Neural progenitor cell (in vitro differentiated cells): ENCODE measurements around the gene CLRN3. TPM values are rescaled to one million over a fixed set of nuclear protein-coding genes. Genes with fewer than 3 reads are reported as not detected.

Experiments used
- DNase-seq: peaks from one replicate; pipeline ENCODE4 v3.0.0-alpha.2; 2016; ENCODE audit warnings: low spot score
- H2AFZ ChIP-seq: fragments of 200-600 bp; sonication (generic); replicated peaks from 2 replicates; pipeline ENCODE4 v1.6.1; 2016; ENCODE audit warnings: antibody characterized with exemption
- H3F3A ChIP-seq: fragments of 200-600 bp; sonication (generic); 2 replicates; pipeline ENCODE4 v1.6.1; 2016; ENCODE audit warnings: antibody characterized with exemption, low read depth
- H3K27ac ChIP-seq: fragments of 200-600 bp; sonication (generic); 2 replicates; pipeline ENCODE4 v1.5.1; 2016; ENCODE audit warnings: mild to moderate bottlenecking
- H3K27me3 ChIP-seq: fragments of 200-600 bp; sonication (generic); 2 replicates; pipeline ENCODE4 v1.6.1; 2016; ENCODE audit warnings: mild to moderate bottlenecking, moderate library complexity
- H3K36me3 ChIP-seq: fragments of 200-600 bp; sonication (generic); 2 replicates; pipeline ENCODE4 v1.5.1; 2016
- H3K4me1 ChIP-seq: fragments of 200-600 bp; sonication (generic); 2 replicates; pipeline ENCODE4 v1.6.1; 2016; ENCODE audit warnings: mixed run types
- H3K4me2 ChIP-seq: fragments of 200-600 bp; sonication (generic); 2 replicates; pipeline ENCODE4 v1.6.1; 2016
- H3K4me3 ChIP-seq: fragments of 200-600 bp; sonication (generic); 2 replicates; pipeline ENCODE4 v1.5.1; 2016
- H3K79me2 ChIP-seq: fragments of 200-600 bp; sonication (generic); 2 replicates; pipeline ENCODE4 v1.6.1; 2016; ENCODE audit warnings: low read depth
- H3K9ac ChIP-seq: fragments of 200-600 bp; sonication (generic); 2 replicates; pipeline ENCODE4 v1.6.1; 2016
- H3K9me3 ChIP-seq: fragments of 200-600 bp; sonication (generic); 2 replicates; pipeline ENCODE4 v1.5.1; 2016; ENCODE audit warnings: low read depth
- H4K20me1 ChIP-seq: fragments of 200-600 bp; sonication (generic); 2 replicates; pipeline ENCODE4 v1.6.1; 2016; ENCODE audit warnings: low read depth
- H3K27ac Mint-ChIP-seq: 3 replicates; pipeline ENCODE4 v1.8.0; 2021; ENCODE audit warnings: mixed read lengths
- H3K27me3 Mint-ChIP-seq: 2 replicates; pipeline ENCODE4 v1.8.0; 2022; ENCODE audit warnings: low read depth, mild to moderate bottlenecking, inconsistent platforms, moderate library complexity, mixed read lengths; ENCODE audit not compliant: insufficient read depth
- H3K36me3 Mint-ChIP-seq: 3 replicates; pipeline ENCODE4 v1.8.0; 2021; ENCODE audit warnings: mixed read lengths
- H3K4me1 Mint-ChIP-seq: 3 replicates; pipeline ENCODE4 v1.8.0; 2021; ENCODE audit warnings: mixed read lengths
- H3K4me3 Mint-ChIP-seq: 3 replicates; pipeline ENCODE4 v1.8.0; 2021; ENCODE audit warnings: mild to moderate bottlenecking, moderate library complexity, mixed read lengths
- H3K9me3 Mint-ChIP-seq: 3 replicates; pipeline ENCODE4 v1.8.0; 2020; ENCODE audit warnings: mixed read lengths
- EZH2 ChIP-seq: fragments of 200-600 bp; sonication (generic); IDR thresholded peaks from 2 replicates; pipeline ENCODE4 v1.6.1; 2017; ENCODE audit warnings: antibody characterized with exemption, mild to moderate bottlenecking, moderate library complexity
- EZH2phosphoT487 ChIP-seq: fragments of 200-600 bp; sonication (generic); IDR thresholded peaks from 2 replicates; pipeline ENCODE4 v1.6.1; 2017; ENCODE audit warnings: antibody characterized with exemption
- total RNA-seq: library from RNA; depleted of rRNA; stranded (reverse); fragments of >200 nt; gene quantifications from 2 replicates; pipeline ENCODE4 v1.2.3, GENCODE V29; 2015; ENCODE audit warnings: low replicate concordance
- TF ChIP-seq, protein P1 (sequence below): fragments of 200-600 bp; sonication (generic); IDR thresholded peaks from 2 replicates; pipeline ENCODE4 v1.5.1; 2017; ENCODE audit warnings: antibody characterized with exemption, mild to moderate bottlenecking

Gene CLRN3
- total RNA-seq, 1 donor from 2014 or later, result not detected

DNA sequence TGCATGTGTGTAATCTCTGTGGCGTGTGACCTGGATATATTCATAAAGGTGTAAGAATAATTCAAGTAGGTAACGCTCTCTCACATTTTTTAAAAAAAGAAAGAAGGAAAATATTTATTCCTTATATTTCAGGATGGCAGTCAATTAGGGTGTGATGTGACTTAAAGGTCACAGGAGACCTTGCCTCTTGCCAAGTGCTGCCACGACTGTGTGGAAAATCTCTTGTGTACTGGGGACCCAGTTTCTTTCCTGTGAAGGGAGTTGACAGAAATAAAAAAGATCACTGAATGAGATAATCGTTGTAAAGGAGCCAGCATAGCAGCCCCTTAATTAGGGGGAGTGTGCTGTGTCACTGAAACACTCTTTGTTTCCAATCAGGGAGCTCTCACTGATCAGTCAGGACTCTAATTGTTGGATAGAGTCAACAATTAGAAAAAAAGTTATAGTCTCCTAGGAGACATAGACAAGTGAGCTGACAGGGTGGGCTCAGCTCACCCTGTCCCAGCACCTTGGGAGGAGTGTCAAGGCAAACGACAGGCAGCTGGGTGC lies 45.2 kb upstream of the CLRN3 start:
- H3K27ac ChIP-seq, result no peak overlapping the region
- no peak for TF ChIP-seq EZH2phosphoT487
- no peak for TF ChIP-seq EZH2
- TF ChIP-seq, protein P1, sequence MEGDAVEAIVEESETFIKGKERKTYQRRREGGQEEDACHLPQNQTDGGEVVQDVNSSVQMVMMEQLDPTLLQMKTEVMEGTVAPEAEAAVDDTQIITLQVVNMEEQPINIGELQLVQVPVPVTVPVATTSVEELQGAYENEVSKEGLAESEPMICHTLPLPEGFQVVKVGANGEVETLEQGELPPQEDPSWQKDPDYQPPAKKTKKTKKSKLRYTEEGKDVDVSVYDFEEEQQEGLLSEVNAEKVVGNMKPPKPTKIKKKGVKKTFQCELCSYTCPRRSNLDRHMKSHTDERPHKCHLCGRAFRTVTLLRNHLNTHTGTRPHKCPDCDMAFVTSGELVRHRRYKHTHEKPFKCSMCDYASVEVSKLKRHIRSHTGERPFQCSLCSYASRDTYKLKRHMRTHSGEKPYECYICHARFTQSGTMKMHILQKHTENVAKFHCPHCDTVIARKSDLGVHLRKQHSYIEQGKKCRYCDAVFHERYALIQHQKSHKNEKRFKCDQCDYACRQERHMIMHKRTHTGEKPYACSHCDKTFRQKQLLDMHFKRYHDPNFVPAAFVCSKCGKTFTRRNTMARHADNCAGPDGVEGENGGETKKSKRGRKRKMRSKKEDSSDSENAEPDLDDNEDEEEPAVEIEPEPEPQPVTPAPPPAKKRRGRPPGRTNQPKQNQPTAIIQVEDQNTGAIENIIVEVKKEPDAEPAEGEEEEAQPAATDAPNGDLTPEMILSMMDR, result no peak
- no peak for DNase-seq
- H4K20me1 ChIP-seq, result no peaks in the 10 kb centered on the region
- Mint-ChIP-seq H3K36me3 (no peaks in the 10 kb centered on the region), H3K4me1 (peaks cover 15% of the 10 kb centered on the region), H3K27ac (no peak overlapping the region), H3K27me3 (peaks cover 9% of the 10 kb centered on the region), H3K9me3 (no peaks in the 10 kb centered on the region), H3K4me3 (no peak overlapping the region)
- H3K79me2 ChIP-seq, result no peaks in the 10 kb centered on the region
- no peak overlapping the region for H2AFZ ChIP-seq
- H3K36me3 ChIP-seq, result no peaks in the 10 kb centered on the region
- no peaks in the 10 kb centered on the region for H3K4me1 ChIP-seq
- H3K27me3 ChIP-seq, result no peaks in the 10 kb centered on the region
- H3K9me3 ChIP-seq, result no peaks in the 10 kb centered on the region
- H3F3A ChIP-seq, result no peaks in the 10 kb centered on the region
- no peak overlapping the region for H3K4me3 ChIP-seq
- H3K4me2 ChIP-seq, result no peak overlapping the region
- H3K9ac ChIP-seq, result no peak overlapping the region

- Histone ChIP-seq H3K36me3 (no peaks in the 10 kb centered on the region), H3K9me3 (no peaks in the 10 kb centered on the region), H3K4me3 (no peak overlapping the region), H3F3A (no peaks in the 10 kb centered on the region), H4K20me1 (no peaks in the 10 kb centered on the region), H3K79me2 (no peaks in the 10 kb centered on the region), H3K27me3 (no peaks in the 10 kb centered on the region), H2AFZ (no peak overlapping the region), H3K4me1 (no peaks in the 10 kb centered on the region), H3K4me2 (no peak overlapping the region), H3K9ac (no peak overlapping the region), H3K27ac (no peak overlapping the region)
- no peak for TF ChIP-seq EZH2
- TF ChIP-seq, protein P1, result no peak
- TF ChIP-seq EZH2phosphoT487, result no peak
- H3K4me1 Mint-ChIP-seq, result peaks cover 11% of the 10 kb centered on the region
- H3K36me3 Mint-ChIP-seq, result no peaks in the 10 kb centered on the region
- no peak for DNase-seq
- H3K9me3 Mint-ChIP-seq, result no peaks in the 10 kb centered on the region
- H3K4me3 Mint-ChIP-seq, result no peak overlapping the region
- no peak overlapping the region for H3K27ac Mint-ChIP-seq
- peaks cover 7% of the 10 kb centered on the region for H3K27me3 Mint-ChIP-seq
Measured at GRCh38 chr10:127937069-127937468, 44.3 kb upstream of the CLRN3 start.

DNA sequence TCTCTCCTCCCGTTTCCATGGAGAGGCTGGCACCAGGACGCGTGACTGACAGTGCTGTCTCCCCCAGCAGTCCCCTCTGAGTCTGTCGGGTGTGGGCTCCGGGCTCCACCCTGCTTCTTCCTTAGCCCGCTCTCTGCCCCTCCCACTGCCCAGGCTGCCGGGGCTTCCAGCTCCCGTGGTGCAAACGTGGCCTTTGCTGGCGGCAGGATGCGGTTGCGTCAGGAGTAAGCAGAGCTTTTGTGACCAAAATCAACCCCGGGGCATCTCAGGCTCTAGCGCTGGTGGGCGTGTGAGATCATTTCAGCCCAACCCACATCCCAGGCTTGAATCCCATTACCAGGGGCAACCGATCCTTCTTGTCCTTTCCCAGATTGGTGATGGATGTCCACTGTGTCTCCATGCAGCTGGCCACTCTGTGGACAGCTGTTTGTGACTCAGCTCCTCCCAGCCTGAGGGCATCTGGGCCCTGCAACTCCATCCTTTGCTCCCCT lies 42.4 kb upstream of the CLRN3 start:
- no peak overlapping the region for H2AFZ ChIP-seq
- TF ChIP-seq EZH2 (no peak), EZH2phosphoT487 (no peak)
- TF ChIP-seq, protein P1, result no peak
- no peaks in the 10 kb centered on the region for H3K4me1 ChIP-seq
- no peaks in the 10 kb centered on the region for H3K27me3 ChIP-seq
- Mint-ChIP-seq H3K27ac (no peak overlapping the region), H3K4me1 (peaks cover 11% of the 10 kb centered on the region), H3K4me3 (no peak overlapping the region), H3K27me3 (peaks cover 3% of the 10 kb centered on the region), H3K9me3 (no peaks in the 10 kb centered on the region), H3K36me3 (no peaks in the 10 kb centered on the region)
- no peak overlapping the region for H3K4me2 ChIP-seq
- no peak overlapping the region for H3K4me3 ChIP-seq
- H3K9me3 ChIP-seq, result no peaks in the 10 kb centered on the region
- H4K20me1 ChIP-seq, result no peaks in the 10 kb centered on the region
- no peaks in the 10 kb centered on the region for H3K36me3 ChIP-seq
- H3K79me2 ChIP-seq, result no peaks in the 10 kb centered on the region
- no peak overlapping the region for H3K9ac ChIP-seq
- DNase-seq, result no peak
- no peaks in the 10 kb centered on the region for H3F3A ChIP-seq
- H3K27ac ChIP-seq, result no peak overlapping the region
